ENCODE results near the gene PNPLA7.
"Not testable (repeated sequence)": the region's sequence is repeated elsewhere in the genome, so short reads cannot be mapped to it uniquely, and the experiment has no call there.

GRCh38 chr9:137511126-137511525 is 39.1 kb downstream of the PNPLA7 start:
- TF ChIP-seq POLR2AphosphoS5 (IDR thresholded peaks at IDR 0.05; ENCODE audit: borderline replicate concordance, low read depth, low read length); EZH2 (IDR thresholded peaks at IDR 0.05); FOXP2 (optimal IDR thresholded peaks at IDR 0.05; ENCODE audit: control extremely low read depth, extremely low read length, insufficient read depth): not testable (repeated sequence)

Data from SK-N-MC (cell line).